T follicular helper cell (primary cell): ENCODE data around the gene PNRC1.
"Not testable (repeated sequence)": the region's sequence is repeated elsewhere in the genome, so short reads cannot be mapped to it uniquely, and the experiment has no call there.

Experiments used
- DNase-seq: peaks from one replicate; pipeline ENCODE4 v3.0.0-alpha.2; 2020; ENCODE audit warnings: low read depth
- total RNA-seq, 2 experiments: gene quantifications; one replicate each; lab custom pipeline; 2026; lab: John Stamatoyannopoulos, UW

Gene PNRC1
- 114 to 551 reads per million in 2 experiments for total RNA-seq

DNA sequence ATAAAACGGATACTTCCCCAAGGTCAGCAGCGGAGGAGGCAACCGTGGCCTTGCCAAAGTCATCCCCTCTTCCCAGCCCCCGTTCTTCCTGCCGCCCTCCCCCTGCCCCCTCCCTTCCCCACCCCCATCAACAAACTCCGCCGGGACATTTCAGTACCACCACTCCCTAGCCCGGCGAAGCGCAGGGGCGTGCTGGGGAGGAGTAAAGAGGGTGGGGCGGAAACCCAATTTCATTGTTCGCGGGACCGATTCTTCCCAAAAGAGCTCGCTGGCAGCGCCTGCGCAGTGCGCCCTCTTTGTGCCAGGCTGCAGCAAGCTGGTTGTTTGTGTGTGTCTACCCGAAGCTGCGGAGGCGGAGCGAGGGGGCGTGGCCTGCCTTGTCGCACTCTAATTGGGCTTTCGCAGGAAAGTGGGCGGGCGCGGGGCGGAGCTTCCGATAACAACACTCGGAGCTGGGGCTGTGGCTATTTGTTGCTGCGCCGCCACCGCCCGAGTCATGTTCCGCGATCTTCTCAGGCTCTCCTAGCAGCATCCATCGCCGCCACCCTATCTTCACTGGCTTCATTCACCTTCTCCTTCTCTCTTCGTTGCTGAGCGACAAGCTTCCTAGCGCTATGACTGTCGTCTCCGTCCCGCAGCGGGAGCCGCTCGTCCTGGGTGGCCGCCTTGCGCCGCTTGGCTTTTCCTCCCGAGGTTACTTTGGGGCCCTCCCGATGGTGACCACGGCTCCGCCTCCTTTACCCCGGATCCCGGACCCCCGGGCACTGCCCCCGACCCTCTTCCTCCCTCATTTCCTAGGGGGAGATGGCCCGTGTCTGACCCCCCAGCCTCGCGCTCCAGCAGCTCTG, at the start of gene PNRC1:
TSS of gene PNRC1 (plus strand) at position 471 of the 848 bp plus-strand sequence. CDS start at position 615, 144 bp downstream.
- DNase-seq = peak; percentile 100

DNA sequence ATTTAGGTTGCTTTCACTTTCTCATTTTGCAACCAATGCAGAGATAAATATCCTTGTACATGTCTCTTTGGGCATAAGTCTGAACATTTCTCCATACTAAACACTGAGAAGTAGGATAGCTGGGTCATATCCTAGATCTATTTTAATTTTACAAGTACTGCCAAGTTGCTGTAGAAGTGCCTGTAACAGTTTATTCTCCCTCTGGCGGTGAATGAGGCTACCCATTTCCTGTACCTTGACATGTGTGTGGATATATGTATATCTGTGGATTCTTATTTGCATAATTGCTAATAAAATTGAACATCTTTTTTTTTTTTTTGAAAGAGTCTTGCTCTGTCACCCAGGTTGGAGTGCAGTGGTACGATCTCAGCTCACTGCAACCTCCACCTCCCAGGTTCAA, 48.0 kb upstream of the PNRC1 start:
- DNase-seq = no peak

DNA sequence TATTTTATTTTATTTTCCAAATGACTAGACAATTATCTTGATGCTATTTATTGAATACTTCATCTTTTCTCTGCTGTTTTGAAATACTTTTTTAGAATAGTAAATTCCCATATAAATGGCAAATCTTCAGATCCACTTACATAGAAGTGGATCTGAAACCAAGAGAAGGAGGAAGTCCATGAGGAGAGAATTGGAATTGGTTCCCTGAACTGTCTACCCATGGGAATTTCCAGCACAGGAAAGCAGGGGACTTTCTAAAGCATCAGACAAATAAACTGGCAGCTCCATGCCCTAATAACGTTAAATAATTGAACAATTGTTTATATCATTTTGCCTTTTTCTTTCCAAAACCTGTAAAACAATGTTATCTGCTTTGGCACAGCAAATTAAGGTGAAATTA, 47.1 kb upstream of the PNRC1 start:
- no peak for DNase-seq

DNA sequence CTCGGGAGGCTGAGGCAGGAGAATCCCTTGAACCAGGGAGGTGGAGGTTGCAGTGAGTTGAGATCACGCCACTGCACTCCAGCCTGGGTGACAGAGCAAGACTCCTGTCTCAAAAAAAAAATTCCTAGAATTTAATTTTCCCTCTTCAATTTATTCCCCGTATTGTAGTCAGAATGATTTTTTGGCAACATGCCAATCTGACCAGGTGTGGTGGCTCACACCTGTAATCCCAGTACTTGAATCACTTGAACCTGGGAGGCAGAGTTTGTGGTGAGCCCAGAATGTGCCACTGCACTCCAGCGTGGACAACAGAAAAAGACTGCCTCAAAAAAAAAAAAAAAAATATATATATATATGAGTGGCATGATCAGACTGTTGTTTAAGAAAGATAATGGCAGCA, 46.4 kb upstream of the PNRC1 start:
- DNase-seq = not testable (repeated sequence)

DNA sequence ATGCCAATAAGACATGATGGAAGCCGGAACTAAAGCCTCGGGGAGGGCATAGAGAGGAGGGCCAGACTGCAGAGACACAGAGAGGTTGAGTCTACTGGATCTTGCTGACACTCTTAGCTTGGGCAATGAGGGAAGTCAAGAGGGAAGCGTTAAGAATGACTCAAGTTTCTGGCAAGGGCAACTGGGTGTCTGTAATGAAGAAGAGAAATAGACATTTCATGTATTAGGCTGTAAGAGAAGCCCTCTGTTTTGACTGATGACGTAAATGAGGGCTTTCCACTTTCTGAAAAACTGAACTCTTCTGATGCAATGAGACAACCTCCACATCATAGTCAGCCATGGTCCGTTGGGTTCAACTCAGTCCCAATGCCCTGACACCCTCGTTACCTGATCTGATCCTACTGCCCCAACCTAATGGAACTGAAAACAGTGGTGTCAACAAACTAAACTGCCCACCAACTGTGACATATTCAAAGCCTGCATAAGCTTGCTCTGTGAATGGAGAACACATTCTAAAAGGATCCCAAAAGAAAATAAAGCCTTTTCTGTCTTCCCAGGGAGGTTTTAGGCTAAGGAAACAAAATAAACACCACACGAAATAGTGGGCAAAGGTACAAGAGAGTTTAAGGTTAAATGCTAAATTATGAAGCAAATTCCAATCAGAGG, 45.8 kb upstream of the PNRC1 start:
- DNase-seq = no peak

DNA sequence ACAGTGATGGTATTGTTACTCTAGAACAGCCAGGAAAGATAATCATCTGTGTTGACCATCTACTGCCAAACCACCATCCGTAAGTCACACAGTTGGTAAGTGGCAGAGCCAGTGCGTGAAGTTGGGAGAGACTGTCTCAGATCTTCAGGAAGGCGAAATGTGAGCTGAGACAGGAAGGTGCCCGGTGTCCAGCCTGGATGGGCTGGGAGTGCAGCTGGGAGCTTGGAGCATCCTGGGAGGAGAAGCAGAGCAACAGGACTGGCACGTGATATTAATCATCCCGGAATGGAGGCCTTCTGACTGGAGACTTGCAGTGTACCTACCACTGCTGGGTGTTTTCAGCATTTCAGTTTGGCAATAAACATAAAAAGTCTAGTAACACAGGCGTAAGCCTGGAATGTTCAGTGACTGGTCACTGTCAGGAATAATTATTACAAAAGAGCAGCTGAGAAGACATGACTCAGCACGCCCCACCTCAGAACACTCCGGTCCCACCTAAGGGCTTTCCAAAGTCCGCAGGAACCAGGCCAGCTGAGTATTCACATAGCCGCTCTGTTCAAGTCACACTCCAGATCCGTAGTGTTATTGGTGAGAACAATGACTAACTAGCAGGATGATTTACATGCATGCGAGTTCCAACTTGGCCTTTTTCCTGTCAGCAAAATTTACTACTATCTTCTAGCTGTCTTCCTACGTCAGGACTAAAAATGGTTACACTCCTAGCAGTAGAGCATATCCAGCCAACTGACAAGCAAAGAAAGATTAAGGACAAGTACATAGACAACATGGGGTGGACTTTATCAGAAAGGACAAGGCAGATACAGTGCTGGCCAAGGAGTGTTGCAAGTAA, 45.1 kb upstream of the PNRC1 start:
- no peak for DNase-seq

DNA sequence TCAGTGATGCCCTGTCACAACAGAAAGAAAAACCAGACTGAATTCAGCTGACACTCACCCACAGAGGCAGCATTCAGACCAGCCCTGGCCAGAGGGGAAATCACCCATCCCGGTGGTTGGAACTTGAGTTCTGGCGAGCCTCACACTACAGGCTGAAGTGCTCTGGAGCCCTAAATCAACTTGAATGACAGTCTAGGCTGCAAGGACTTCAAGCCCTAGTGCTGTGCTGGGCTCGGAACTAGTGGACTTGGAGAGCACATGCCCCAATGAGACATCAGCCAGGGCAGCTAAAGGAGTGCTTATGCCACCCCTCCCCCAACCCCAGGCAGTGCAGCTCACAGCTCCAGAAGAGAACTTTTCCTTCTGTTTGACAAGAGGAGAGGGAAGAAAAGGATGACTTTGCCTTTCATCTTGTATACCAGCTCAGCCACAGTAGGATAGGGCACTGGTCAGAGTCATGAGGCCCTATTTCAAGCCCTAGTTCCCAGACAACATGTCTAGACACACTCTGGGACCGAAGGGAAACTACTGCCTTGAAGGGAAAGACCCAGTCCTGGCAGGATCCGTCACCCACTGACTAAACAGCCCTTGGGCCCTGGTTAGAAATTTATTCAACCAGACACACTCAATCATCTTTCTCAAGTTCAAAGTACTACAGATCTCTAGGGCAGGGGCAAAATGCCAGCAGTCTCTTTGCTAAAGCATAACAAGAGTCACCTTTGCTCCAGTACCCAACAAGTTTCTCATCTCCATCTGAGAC, 43.2 kb upstream of the PNRC1 start:
- DNase-seq = no peak

DNA sequence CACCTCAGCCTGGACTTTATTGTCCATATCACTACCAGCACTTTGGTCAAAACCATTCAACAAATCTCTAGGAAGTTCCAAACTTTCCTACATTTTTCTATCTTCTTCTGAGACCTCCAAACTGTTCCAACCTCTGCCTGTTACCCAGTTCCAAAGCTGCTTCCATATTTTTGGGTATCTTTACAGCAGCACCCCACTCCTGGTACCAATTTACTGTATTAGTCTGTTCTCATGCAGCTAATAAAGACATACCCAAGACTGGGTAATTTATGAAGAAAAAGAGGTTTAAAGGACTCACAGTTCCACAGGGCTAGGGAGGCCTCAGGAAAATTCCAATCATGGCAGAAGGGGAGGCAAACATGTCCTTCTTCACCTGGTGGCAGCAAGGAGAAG, 42.7 kb upstream of the PNRC1 start:
- DNase-seq = not testable (repeated sequence)

DNA sequence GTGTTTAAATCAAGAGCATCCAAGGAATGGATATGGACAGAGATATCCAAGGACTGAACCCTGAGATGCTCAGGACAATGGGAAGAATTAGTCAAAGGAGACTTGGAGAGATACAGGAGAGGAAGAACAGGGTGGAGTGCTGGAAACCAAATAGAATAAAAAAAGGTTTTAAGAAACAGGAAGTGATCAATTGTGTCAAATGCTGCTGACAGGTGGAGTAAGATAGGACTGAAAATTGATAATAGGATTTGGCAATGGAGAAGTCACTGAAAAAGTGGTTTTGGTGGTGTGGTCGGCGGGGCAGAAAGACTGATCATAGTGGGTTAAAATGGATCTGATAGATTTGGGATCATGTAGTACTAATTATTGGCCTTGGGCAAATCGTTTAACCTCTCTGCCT, 37.9 kb upstream of the PNRC1 start:
- no peak for DNase-seq

DNA sequence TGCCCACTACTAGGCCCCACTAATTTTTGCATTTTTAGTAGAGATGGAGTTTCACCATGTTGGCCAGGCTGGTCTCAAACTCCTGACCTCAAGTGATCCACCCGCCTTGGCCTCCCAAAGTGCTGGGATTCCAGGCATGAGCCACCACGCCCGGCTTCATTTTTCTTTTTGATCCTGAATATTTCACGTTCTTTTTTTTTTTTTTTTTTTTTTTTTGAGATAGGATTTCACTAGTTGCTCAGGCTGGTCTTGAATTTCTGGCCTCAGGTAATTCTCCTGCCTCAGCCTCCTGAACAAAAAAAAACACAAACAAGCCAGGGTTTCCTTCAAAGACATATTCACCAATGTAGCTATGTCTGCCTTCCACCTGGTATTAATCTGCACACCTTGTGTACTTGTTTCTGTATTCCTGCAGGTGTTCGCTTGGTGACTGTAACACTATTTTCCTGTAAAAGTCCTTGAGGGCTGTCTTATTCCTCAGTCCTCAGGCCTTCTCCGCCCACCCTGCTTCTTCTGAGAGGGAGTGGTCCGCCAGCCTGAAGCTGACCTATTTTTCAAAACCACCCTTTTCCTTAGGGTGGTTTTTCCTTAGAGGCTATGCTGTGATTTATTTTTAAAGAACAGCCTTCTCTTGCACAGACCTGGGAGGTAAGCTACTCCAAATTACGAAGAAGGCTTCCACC, 36.1 kb upstream of the PNRC1 start:
- DNase-seq = no peak

DNA sequence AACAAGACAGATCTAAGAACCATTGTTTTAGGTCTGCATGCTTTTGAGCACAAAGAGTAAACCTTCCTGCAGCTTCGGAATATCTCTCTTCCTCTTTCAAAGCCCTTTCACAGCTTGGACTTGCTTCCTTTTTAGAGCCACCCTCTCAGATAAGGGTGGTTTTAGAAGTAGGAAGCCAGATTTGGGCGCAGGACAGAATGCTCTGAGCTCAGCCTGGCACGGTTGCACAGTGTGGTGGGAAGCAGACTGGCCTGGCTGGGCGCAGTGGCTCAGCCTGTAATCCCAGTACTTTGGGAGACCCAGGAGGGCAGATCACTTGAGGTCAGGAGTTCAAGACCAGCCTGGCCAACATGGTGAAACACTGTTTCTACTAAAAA, 35.6 kb upstream of the PNRC1 start:
- DNase-seq = no peak

DNA sequence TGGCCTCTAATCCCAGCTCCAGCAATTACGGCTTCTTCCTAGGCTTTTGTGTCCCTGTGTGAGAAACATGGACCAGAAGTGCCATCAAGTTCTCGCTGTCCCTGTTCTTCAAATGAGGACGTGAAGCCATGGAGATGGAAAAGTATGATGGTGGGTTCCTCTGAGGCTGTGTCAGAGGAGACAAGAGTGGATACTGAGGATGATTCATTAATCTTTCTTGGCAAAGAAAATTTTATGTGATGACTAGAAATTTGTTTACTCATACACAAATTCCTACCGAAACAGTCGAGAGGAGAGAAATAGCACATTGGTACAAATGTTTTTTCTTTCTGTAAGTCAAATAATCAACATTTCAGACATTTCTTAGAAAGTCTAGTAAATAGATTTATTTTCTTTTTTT, 35.0 kb upstream of the PNRC1 start:
- DNase-seq = no peak

DNA sequence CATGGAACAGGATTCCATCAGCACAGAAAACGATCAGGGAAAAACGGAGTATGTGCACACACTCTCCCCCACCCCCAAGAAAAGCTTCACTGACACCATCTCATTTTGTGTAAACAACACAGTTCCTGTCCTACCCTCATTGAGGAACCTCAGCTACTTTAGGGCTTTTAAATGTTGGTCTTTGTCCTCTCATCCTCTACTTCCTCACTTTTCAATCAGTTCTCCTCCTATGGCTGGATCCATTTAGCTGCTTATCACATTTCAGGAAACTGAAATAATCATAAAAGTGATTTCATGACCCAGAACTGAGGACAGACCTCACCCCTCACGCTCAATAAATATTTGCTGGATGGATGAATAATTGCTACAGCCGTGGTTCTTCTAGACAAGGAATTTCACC, 33.1 kb upstream of the PNRC1 start:
- no peak for DNase-seq

DNA sequence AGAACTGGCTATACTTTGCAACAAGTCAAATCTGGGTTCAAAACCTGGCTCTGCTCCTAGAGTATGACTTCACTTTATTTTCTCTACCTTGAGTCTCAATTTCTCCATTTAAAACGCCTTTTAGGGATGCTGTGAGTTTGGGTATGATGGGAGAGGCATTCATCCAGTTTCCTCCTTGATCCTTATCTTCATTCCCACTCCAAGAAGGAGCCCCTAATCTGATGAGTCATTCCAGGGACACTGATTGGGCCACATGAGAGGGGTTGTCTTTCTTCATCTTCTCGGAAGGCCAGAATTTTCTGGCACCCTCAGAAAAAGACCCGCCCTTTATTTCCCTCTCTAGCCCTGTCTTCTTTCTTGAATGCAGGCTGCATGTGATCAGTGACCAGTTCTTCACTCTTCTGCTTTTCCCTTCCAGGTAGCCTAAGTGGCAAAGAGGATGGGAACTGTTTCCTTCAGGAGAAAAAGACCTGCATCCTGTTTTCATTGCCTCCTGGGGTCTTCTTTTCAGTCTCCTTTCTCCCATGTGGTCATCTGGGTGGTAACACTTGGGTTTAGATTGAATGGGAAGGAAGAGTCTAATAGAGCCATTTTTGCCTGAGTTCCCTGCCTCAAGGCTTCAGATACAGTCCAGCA, 32.1 kb upstream of the PNRC1 start:
- no peak for DNase-seq

DNA sequence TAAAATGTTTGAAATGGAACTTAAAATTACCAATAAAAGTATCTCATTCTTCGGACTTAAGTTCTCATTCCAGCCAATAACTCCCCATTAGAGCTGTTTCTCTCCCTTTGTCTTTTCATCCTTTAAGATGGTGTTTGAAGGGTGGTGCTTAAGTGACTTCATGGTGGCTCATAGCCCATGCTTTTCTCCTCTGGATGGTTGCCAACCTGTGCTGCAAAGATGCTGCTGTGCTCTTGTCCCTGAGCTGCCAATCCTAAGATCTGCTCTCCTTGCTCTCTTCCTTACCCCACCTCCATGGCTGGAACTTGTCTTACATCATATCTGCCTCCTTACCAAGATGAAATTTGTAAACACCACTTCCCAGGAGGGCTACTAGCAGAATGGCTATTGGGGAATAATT, 31.6 kb upstream of the PNRC1 start:
- no peak for DNase-seq

DNA sequence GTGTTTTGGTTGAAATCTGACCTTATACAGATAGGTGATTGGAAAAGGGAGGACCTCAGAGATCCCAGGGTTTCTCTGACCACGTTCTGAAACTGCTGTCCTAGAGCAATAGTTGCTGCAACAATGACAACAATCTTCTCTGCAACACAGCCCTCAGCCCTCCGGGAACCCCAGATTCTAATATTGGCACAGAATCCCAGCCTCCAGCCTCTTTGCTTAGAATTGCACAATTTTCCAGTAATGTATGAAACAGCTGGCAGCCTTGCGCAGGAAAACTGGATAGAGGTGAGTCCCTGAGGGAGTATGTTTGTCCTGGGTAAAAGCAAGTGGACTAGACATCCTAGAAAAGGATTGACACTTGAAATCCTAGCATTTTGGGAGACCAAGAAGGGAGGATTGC, 30.4 kb upstream of the PNRC1 start:
- no peak for DNase-seq

DNA sequence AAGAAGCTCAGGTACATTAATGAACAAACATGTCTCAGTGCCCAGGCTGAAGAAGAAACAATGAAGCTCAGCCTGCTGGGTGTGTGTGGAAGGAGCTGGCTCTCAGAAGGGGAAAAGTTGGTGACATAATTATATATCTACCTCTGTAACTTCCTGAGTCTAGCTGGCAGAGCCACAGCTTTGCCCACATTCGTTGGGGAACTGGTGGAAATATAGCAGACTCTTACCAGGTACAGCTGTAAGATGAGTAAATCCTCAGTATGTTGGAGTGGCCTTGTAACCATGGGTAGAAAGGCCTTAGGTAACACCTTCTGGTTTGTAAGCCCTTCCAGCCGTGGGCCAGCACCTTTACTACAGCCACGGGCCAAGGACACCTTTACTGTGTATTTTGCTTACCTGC, 29.9 kb upstream of the PNRC1 start:
- DNase-seq = no peak

DNA sequence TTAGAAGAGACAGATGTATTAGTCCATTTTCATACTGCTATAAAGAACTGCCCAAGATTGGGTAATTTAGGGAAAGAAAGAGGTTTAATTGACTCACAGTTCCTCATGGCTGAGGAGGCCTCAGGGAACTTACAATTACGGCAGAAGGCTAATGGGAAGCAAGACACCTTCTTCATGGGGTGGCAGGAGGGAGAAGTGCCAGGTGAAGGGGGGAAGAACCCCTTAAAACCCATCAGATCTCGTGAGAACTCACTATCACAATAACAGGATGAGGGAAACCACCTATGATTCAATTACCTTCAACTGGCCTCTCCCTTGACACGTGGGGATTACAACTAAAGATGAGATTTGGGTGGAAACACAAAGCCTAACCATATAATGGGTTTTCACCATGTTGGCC, 28.9 kb upstream of the PNRC1 start:
- no peak for DNase-seq

DNA sequence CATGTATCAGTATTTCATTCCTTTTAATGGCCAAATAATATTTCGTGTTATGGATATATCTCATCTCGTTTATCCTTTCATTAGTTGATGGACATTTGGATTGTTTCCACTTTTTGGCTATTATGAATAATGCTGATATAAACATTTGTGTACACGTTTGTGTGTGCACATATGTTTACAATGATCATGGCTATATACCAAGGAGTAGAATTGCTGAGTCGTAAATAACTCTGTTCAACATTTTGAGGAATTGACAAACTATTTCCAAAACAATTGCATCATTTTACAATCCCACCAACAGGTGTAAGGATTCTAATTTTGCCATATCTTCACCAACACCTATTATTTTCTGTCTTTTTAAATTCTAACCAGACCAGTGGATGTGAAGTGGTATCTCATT, 26.3 kb upstream of the PNRC1 start:
- DNase-seq = no peak

DNA sequence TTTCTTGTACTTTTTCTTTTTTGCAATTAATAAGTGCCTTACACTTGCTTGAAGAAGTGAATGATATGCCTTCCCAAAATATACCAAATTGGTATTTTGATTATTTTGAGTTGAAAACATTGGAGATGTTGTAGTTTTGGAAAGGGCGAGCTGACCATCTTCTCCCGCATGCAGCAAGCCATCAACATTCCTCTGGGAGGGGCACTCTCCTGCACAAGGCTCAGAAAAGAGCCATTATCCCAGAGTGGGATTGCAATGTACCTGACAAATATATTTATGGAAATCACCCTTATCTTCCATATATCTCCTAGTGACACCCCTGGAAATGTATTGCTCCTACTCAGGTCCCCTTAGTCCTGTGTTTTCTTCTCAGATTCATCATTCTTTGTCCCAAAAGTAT, 22.8 kb upstream of the PNRC1 start:
- DNase-seq = no peak

DNA sequence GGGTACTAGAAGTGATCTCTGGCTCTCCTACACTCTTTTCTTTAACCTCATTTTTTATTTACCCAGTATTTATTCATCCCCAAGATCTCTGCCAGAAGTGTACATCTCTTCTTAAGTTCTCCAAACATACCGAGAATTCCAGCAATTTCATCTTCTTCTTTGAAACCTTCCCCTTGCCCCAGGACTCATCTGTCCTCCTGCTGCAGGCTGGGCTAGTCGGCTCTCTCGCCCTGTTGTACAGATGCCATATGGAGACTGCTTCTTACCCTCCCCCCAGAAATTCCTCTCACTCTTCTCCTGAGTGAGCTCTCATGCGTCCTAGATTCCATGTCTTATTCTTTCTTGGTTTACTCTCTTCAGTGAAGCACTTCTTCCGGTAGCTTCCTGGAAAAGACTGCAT, 21.9 kb upstream of the PNRC1 start:
- no peak for DNase-seq
